Ovary (tissue), 3 donors: ENCODE results near the gene CD48.

Source experiments
- EP300 ChIP-seq: sonication (generic); formaldehyde crosslinking; IDR thresholded peaks from one replicate; pipeline ENCODE4 v1.6.1; 2017; ENCODE audit warnings: antibody characterized with exemption
- POLR2A ChIP-seq: fragments of 450-650 bp; IDR thresholded peaks from one replicate; pipeline ENCODE4 v1.6.1; 2017; ENCODE audit warnings: antibody characterized with exemption, mild to moderate bottlenecking, moderate library complexity
- TF ChIP-seq, protein P1 (sequence below), 3 donors: fragments of 450-650 bp in 2 of 3; fragments of 200-600 bp in 1 of 3; IDR thresholded peaks; one replicate each; pipeline versions ENCODE4 v1.5.1 to v1.8.0; 2016 to 2022; ENCODE audit warnings: antibody characterized with exemption in 3 of 3, mild to moderate bottlenecking in 1 of 3
- donor health status: DM: no; HTN: no; CAD: no.

DNA sequence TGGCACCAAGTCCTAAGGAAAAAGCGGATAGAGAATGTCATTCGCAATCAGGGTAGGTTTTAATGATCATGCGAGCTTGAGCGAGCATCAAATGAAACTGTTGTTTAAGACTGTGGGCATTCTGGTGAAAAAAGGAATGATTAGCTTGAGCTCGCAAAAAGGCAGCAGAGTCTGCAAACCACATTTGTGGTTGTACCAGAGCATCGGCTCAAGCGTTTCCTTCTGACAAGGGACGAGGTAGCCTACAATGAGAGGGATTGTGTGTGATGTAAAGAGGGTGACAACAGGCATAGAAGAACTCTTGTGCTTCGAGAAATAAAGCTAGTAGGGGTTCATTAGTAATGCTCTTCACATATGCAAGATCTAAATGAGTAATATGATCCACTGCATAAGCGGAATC, 11.1 kb upstream of the CD48 start:
- TF ChIP-seq, protein P1, sequence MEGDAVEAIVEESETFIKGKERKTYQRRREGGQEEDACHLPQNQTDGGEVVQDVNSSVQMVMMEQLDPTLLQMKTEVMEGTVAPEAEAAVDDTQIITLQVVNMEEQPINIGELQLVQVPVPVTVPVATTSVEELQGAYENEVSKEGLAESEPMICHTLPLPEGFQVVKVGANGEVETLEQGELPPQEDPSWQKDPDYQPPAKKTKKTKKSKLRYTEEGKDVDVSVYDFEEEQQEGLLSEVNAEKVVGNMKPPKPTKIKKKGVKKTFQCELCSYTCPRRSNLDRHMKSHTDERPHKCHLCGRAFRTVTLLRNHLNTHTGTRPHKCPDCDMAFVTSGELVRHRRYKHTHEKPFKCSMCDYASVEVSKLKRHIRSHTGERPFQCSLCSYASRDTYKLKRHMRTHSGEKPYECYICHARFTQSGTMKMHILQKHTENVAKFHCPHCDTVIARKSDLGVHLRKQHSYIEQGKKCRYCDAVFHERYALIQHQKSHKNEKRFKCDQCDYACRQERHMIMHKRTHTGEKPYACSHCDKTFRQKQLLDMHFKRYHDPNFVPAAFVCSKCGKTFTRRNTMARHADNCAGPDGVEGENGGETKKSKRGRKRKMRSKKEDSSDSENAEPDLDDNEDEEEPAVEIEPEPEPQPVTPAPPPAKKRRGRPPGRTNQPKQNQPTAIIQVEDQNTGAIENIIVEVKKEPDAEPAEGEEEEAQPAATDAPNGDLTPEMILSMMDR (IDR thresholded peaks at IDR 0.05): no peak
- TF ChIP-seq POLR2A: no peak
- no peak for TF ChIP-seq EP300
